Ovary (tissue), 9 donors: ENCODE results near the gene RGS6. TPM values are rescaled to one million over a fixed set of nuclear protein-coding genes. Genes with fewer than 3 reads are reported as not detected.

Experiments
- DNase-seq, 5 donors: peaks; one replicate each; pipeline ENCODE4 v3.0.0-alpha.2; 2019 to 2020
- H3K27ac ChIP-seq, 2 donors: fragments of 200-600 bp; one replicate each; pipeline versions ENCODE4 v1.5.1 to v1.8.0; 2019 to 2022
- H3K27me3 ChIP-seq: fragments of 200-600 bp; one replicate; pipeline ENCODE4 v1.8.0; 2022
- H3K36me3 ChIP-seq: fragments of 200-600 bp; sonication (generic); one replicate; pipeline ENCODE4 v1.5.1; 2019
- H3K4me1 ChIP-seq: one replicate; pipeline ENCODE4 v1.8.1; 2013; ENCODE audit warnings: mild to moderate bottlenecking, moderate library complexity; ENCODE audit not compliant: insufficient read depth
- H3K4me3 ChIP-seq: fragments of 200-600 bp; sonication (generic); one replicate; pipeline ENCODE4 v1.5.1; 2017
- H3K9me3 ChIP-seq, 2 donors: fragments of 200-600 bp in 1 of 2; sonication (generic) in 1 of 2; one replicate each; pipeline versions ENCODE4 v1.5.1 to v1.8.1; 2013 to 2019; ENCODE audit warnings: mild to moderate bottlenecking in 1 of 2, moderate library complexity in 1 of 2
- EP300 ChIP-seq: sonication (generic); formaldehyde crosslinking; IDR thresholded peaks from one replicate; pipeline ENCODE4 v1.6.1; 2017; ENCODE audit warnings: antibody characterized with exemption
- POLR2A ChIP-seq: fragments of 450-650 bp; IDR thresholded peaks from one replicate; pipeline ENCODE4 v1.6.1; 2017; ENCODE audit warnings: antibody characterized with exemption, mild to moderate bottlenecking, moderate library complexity
- WGBS, 3 donors: extraction: QIAGEN DNeasy Blood & Tissue Kit in 1 of 3; methylation state at CpG; one replicate each; pipeline versions ENCODE4 v1.1.5 to v1.1.7; 2013 to 2017; 5-methylcytosine and 5-hydroxymethylcytosine counted together
- intact Hi-C, 4 donors: fragments of 100-400 bp; cut with DNase I; formaldehyde crosslinking; loops; one replicate each; pipeline versions ENCODE4 v1.11.0 to v1.15.1; 2022 to 2023
- polyA plus RNA-seq, 2 donors: library from polyadenylated mRNA; stranded (reverse); fragments of 200-250 nt in 1 of 2; fragments of 350-450 nt in 1 of 2; fragmentation: Illumina TruSeq in 1 of 2; extraction: RNeasy Lipid Tissue Mini Kit (QIAGEN cat#74804) in 1 of 2; gene quantifications; one replicate each; pipeline ENCODE4 v1.2.3, GENCODE V29; 2013 to 2014
- total RNA-seq, 7 donors: library from RNA; depleted of rRNA in 2 of 7; stranded (reverse); fragments of >200 nt in 2 of 7; fragmentation: NEBNext Ultra II Directional in 3 of 7; extraction: Animal tissue kit (Norgen Biotek cat#: 25700) in 3 of 7; gene quantifications; one replicate each; pipeline versions ENCODE4 v1.1.0 to v1.2.4, GENCODE V29; 2016 to 2023
- TF ChIP-seq, protein P1 (sequence below), 3 donors: fragments of 450-650 bp in 2 of 3; fragments of 200-600 bp in 1 of 3; IDR thresholded peaks; one replicate each; pipeline versions ENCODE4 v1.5.1 to v1.8.0; 2016 to 2022; ENCODE audit warnings: antibody characterized with exemption in 3 of 3, mild to moderate bottlenecking in 1 of 3
- donor health status: DM: no; HTN: no; CAD: no; lungs with moderate emphysema.
- donor health status: DM: no; HTN: no; CAD: no.
- donor health status: Bipolar disorder and iron deficiency.
- donor health status: DM: yes; HTN: yes; CAD: no.
- donor health status: DM: no; HTN: no; CAD: no.
- donor health status: DM: yes; HTN: yes; CAD: no.

The RGS6 gene
- total and polyA plus RNA-seq, 9 donors, result 0.53 to 6.9 (median 1.1) TPM

DNA sequence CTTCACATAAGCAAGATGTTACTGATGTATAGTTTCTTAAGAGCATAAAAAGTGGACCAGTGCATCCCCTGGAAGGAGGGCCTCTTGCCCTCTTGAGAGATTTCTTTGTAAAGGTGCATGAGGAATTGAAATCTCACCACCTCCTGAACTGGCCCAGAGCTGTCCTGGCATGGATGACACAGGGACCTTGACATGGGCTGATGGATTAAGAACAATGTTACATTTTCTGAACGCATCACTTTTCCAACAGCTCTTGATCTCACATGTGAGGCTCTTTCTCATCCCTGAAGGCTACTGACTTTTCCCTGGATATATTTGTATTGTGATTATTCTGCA is 360.4 kb downstream of the RGS6 start:
- Histone ChIP-seq H3K27ac (peak overlapping the region in 1 of 2 donors; percentile 3), H3K4me3 (no peak overlapping the region), H3K36me3 (no peaks in the 10 kb centered on the region), H3K9me3 (no peaks in the 10 kb centered on the region), H3K27me3 (no peaks in the 10 kb centered on the region), H3K4me1 (peaks cover 5% of the 10 kb centered on the region)
- WGBS, 3 donors, result 5 to 10% (median 5%) methylated on average over 1 of the region's 1 CpG
- no peak for DNase-seq
- TF ChIP-seq POLR2A, result no peak
- TF ChIP-seq, protein P1, sequence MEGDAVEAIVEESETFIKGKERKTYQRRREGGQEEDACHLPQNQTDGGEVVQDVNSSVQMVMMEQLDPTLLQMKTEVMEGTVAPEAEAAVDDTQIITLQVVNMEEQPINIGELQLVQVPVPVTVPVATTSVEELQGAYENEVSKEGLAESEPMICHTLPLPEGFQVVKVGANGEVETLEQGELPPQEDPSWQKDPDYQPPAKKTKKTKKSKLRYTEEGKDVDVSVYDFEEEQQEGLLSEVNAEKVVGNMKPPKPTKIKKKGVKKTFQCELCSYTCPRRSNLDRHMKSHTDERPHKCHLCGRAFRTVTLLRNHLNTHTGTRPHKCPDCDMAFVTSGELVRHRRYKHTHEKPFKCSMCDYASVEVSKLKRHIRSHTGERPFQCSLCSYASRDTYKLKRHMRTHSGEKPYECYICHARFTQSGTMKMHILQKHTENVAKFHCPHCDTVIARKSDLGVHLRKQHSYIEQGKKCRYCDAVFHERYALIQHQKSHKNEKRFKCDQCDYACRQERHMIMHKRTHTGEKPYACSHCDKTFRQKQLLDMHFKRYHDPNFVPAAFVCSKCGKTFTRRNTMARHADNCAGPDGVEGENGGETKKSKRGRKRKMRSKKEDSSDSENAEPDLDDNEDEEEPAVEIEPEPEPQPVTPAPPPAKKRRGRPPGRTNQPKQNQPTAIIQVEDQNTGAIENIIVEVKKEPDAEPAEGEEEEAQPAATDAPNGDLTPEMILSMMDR (IDR thresholded peaks at IDR 0.05), result no peak
- TF ChIP-seq EP300, result no peak
- intact Hi-C loops, result no loop called here

DNA sequence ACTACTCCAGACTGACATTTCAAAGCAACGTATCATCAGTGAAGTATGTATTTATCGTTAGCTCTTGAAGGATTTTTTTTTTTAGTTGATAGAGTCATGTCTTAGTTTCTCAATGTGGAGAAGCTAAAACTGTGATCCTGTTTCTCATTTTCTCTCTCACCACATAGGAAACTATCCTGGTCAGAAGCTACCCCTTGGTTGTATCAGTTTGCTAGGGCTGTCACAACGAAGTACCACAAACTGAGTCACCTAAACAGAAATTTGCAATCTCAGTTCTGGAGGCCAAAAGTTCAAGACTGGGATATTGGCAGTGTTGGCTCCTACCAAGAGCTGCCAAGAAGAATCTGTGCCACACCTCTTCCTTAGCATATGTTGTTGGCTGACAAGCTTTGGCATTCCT is 369.1 kb downstream of the RGS6 start:
- DNase-seq, result no peak
- intact Hi-C loops, result no loop called here
- Histone ChIP-seq H3K9me3 (no peaks in the 10 kb centered on the region), H3K36me3 (no peaks in the 10 kb centered on the region), H3K4me3 (no peak overlapping the region), H3K27me3 (no peaks in the 10 kb centered on the region), H3K4me1 (no peaks in the 10 kb centered on the region), H3K27ac (no peak overlapping the region)
- no peak for TF ChIP-seq EP300
- TF ChIP-seq, protein P1 (IDR thresholded peaks at IDR 0.05), result no peak
- no peak for TF ChIP-seq POLR2A
- 78 to 82% (median 81%) methylated on average over 3 of the region's 3 CpGs for WGBS, 3 donors

DNA sequence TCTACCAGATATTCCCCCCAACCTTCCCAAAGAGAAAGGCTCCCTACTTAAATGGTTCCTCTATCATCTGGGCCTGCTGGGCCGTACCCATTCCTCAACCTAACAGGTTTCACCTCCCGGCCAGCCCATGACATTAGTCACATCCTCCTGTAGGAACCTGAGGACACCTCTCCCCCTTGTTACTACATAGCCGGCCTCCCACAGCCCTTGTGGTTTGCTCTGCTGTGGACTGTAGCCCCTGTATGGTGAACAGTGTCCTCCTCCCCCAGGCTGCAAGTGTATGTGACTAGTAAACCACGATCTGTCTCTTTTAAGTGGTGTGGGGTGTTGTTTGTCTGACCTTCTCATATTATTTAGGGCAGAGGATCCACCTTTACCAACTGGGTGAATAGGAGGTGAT is 371.7 kb downstream of the RGS6 start:
- TF ChIP-seq, protein P1 (IDR thresholded peaks at IDR 0.05), result no peak
- TF ChIP-seq EP300 (no peak), POLR2A (no peak)
- Histone ChIP-seq H3K9me3 (no peaks in the 10 kb centered on the region), H3K36me3 (no peaks in the 10 kb centered on the region), H3K4me3 (no peak overlapping the region), H3K27ac (no peak overlapping the region), H3K4me1 (peaks cover under 1% of the 10 kb centered on the region), H3K27me3 (no peaks in the 10 kb centered on the region)
- intact Hi-C loops, result no loop called here
- WGBS, 3 donors, result 90 to 93% (median 91%) methylated on average over 4 of the region's 4 CpGs
- no peak for DNase-seq

DNA sequence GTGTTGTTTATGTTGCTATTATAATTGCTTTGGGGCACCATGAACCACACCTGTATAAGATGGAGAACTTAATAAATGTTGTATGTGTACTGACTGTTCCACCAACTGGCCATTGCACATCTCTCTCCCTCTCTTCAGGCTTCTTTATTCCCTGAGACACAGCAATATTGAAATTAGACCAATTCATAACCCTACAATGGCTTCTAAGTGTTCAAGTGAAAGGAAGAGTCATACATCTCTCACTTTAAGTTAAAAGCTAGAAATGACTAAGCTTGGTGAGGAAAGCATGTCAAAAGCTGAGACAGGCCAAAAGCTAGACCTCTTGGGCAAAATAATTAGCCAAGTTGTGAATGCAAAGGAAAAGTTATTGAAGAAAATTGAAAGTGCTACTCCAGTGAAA is 373.3 kb downstream of the RGS6 start:
- TF ChIP-seq POLR2A, result no peak
- TF ChIP-seq EP300, result no peak
- TF ChIP-seq, protein P1 (IDR thresholded peaks at IDR 0.05), result no peak
- no peak overlapping the region for H3K4me3 ChIP-seq
- H3K36me3 ChIP-seq, result no peaks in the 10 kb centered on the region
- intact Hi-C loops, result no loop called here
- peaks cover 7% of the 10 kb centered on the region for H3K4me1 ChIP-seq
- H3K27me3 ChIP-seq, result no peaks in the 10 kb centered on the region
- no peak overlapping the region for H3K27ac ChIP-seq
- H3K9me3 ChIP-seq, result no peaks in the 10 kb centered on the region
- no peak for DNase-seq

DNA sequence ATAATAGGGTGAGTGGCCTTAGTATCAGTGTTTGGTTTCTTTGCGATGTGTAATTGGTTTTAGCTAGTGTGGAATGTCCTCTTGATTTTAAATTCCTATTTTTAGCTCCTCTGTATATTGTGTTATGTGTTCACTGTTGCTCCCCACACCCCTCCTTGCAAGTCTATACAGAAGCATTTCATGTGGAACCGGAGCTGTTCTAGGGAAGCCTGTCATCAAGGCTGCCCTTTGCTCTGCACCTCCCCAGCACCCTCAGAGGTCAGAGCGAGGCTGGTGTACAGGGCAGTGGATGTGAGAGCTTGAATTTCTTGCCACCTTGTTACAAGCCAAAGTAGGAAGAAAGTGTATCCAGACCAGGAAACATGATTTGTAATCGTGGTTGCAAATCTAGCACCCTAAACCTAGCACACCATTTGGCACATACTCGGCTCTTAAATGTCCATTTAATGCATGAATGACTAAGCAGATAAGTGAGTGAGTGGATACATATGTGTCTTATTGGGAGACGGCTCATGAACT is 376.8 kb downstream of the RGS6 start:
- H3K4me1 ChIP-seq, result peaks cover 16% of the 10 kb centered on the region
- intact Hi-C loops, result no loop called here
- H3K36me3 ChIP-seq, result no peaks in the 10 kb centered on the region
- no peak overlapping the region for H3K4me3 ChIP-seq
- no peak overlapping the region for H3K27ac ChIP-seq
- DNase-seq, result no peak
- TF ChIP-seq, protein P1 (IDR thresholded peaks at IDR 0.05), result no peak
- no peak for TF ChIP-seq EP300
- 61 to 66% (median 62%) methylated on average over 6 of the region's 6 CpGs for WGBS, 3 donors
- no peaks in the 10 kb centered on the region for H3K27me3 ChIP-seq
- H3K9me3 ChIP-seq, result peaks cover 0 to under 1% of the 10 kb centered on the region in 2 donors
